A673 (cell line): ENCODE data around the gene FNDC3B. TPM values are rescaled to one million over a fixed set of nuclear protein-coding genes. Genes with fewer than 3 reads are reported as not detected.
"Not testable (repeated sequence)": the region's sequence is repeated elsewhere in the genome, so short reads cannot be mapped to it uniquely, and the experiment has no call there.

Experiments
- BruUV-seq: library from RNA; stranded (reverse); fragments of 400-500 nt; replicated peaks from 2 replicates; lab custom pipeline; 2021; lab: Mats Ljungman, UMichigan
- CTCF ChIA-PET: fragments of 300-600 bp; sonication (Branson Sonifier 250); formaldehyde crosslinking; loops from one replicate; lab custom pipeline; 2022; ENCODE audit warnings: antibody characterized with exemption; lab: Charles Lee
- POLR2A ChIA-PET: fragments of 300-600 bp; sonication (Branson Sonifier 250); formaldehyde crosslinking; loops from one replicate; lab custom pipeline; 2022; ENCODE audit warnings: antibody characterized with exemption; ENCODE audit not compliant: low non-redundant PET; lab: Charles Lee
- DNase-seq: peaks from one replicate; pipeline ENCODE4 v3.0.0-alpha.2; 2015; ENCODE audit warnings: low spot score
- H3K27ac ChIP-seq: fragments of 200-600 bp; sonication (generic); 2 replicates; pipeline ENCODE4 v1.5.1; 2016; ENCODE audit warnings: mixed run types, low read depth, mild to moderate bottlenecking, mixed read lengths, antibody characterized with exemption, low read length; ENCODE audit not compliant: poor library complexity, severe bottlenecking
- H3K27me3 ChIP-seq: fragments of 200-600 bp; sonication (generic); replicated peaks from 2 replicates; pipeline ENCODE4 v1.6.1; 2017; ENCODE audit warnings: mixed run types, low read depth, mild to moderate bottlenecking, mixed read lengths, antibody characterized with exemption, low read length; ENCODE audit not compliant: insufficient read depth, poor library complexity
- H3K36me3 ChIP-seq: fragments of 200-600 bp; sonication (generic); 2 replicates; pipeline ENCODE4 v1.6.1; 2016; ENCODE audit warnings: mixed run types, mild to moderate bottlenecking, mixed read lengths, antibody characterized with exemption, low read length; ENCODE audit not compliant: insufficient read depth, poor library complexity, severe bottlenecking
- H3K4me1 ChIP-seq: fragments of 200-600 bp; sonication (generic); 2 replicates; pipeline ENCODE4 v1.6.1; 2017; ENCODE audit warnings: mixed run types, mild to moderate bottlenecking, mixed read lengths, antibody characterized with exemption, low read length; ENCODE audit not compliant: insufficient read depth, poor library complexity, severe bottlenecking
- H3K4me3 ChIP-seq: fragments of 200-600 bp; sonication (generic); 2 replicates; pipeline ENCODE4 v1.5.1; 2016; ENCODE audit warnings: low read depth, mixed run types, mild to moderate bottlenecking, mixed read lengths, low read length; ENCODE audit not compliant: poor library complexity, severe bottlenecking
- H3K9me3 ChIP-seq: fragments of 200-600 bp; sonication (generic); 2 replicates; pipeline ENCODE4 v1.6.1; 2016; ENCODE audit warnings: mixed run types, low read depth, mild to moderate bottlenecking, mixed read lengths, antibody characterized with exemption, low read length; ENCODE audit not compliant: poor library complexity, severe bottlenecking
- EZH2 ChIP-seq: fragments of 200-600 bp; sonication (generic); IDR thresholded peaks from 2 replicates; pipeline ENCODE4 v1.6.1; 2017; ENCODE audit warnings: borderline replicate concordance, low read depth, mild to moderate bottlenecking, mixed read lengths, antibody characterized with exemption, low read length; ENCODE audit not compliant: poor library complexity, severe bottlenecking
- intact Hi-C: fragments of 100-400 bp; cut with micrococcal nuclease; formaldehyde crosslinking; loops from one replicate; pipeline ENCODE4 v1.10.0; 2022; ENCODE audit not compliant: unreplicated experiment
- total RNA-seq: library from RNA; stranded (reverse); gene quantifications from 2 replicates; pipeline ENCODE4 v1.2.3, GENCODE V29; 2021
- TF ChIP-seq, protein P1 (sequence below): fragments of 300-800, 200-600 bp; sonication (generic); conservative IDR thresholded peaks from 2 replicates; pipeline ENCODE4 v1.5.1; 2017; ENCODE audit warnings: low read depth, mild to moderate bottlenecking, antibody characterized with exemption, low read length, moderate library complexity, mixed read lengths

FNDC3B gene
- total RNA-seq, 1 experiment from 2014 or later, result 50.8 TPM

DNA sequence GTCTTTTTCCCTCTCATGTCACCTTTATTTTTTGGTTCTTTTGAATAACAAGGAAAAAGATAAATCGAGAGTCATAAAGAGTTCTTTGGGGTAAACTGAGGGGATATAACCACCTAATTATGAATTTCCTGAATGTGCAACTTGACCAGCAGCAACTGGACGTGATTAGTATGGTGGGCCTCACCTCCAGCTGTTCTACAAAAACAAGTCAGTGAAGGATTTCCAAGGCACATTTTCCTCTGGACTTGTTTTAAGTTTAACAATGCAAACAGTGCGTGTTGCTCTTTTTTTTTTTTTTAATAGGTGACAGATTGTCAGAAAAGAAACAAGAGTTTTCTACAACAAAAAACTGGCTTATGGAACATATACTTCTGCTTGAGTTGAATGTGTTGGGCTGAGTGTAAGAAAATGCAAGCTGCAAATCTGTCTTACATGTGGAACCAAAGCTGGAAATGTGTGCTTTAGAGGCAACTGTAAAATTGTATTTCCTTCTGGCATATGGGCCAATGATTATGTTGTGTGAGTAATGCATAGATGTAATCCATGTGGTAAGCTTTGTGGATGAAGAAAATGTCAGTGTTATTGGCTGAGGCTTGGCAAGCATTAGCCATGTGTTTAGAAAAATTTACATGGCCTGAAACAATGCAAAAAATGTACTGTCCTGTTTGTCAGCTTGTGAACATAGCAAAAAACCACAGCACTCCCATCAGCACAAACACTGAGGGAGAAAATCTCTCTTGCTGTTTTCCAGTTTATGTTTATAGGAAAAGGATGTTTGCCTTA, 44.5 kb upstream of the FNDC3B start:
- ChIA-PET POLR2A (no interaction called here), CTCF (interaction anchor here (0.6 kb wide), 1 partner anchor 470 kb away, joined by 3 read pairs; no protein-coding TSS in a partner anchor)
- Histone ChIP-seq H3K4me1 (no peaks in the 10 kb centered on the region), H3K27me3 (no peaks in the 10 kb centered on the region), H3K36me3 (no peaks in the 10 kb centered on the region), H3K27ac (no peak overlapping the region), H3K4me3 (no peak overlapping the region), H3K9me3 (peaks cover 8% of the 10 kb centered on the region)
- BruUV-seq, result no TSS peak
- no peak for TF ChIP-seq EZH2
- DNase-seq, result no peak
- intact Hi-C loops, result no loop called here

DNA sequence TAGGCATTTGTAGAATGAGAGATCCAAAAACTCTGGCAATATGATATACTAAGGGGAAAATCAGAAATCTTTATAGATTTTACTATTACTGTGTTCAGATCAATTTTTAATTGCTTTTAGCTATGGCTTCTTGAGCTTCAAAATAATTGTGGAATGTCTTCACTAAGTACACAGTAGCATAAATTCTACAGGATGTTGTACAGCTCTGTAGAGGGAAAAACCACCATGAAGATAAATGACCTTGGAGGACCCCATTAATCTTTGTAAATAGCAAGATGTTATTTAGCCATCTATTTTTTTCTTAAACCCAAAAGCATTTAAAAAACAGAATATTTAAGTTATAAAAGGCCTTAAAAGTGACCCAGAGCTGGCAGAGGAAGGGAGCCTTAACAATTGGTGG, 43.9 kb upstream of the FNDC3B start:
- no peaks in the 10 kb centered on the region for H3K36me3 ChIP-seq
- no peaks in the 10 kb centered on the region for H3K4me1 ChIP-seq
- intact Hi-C loops, result no loop called here
- POLR2A ChIA-PET, result no interaction called here
- TF ChIP-seq, protein P1, sequence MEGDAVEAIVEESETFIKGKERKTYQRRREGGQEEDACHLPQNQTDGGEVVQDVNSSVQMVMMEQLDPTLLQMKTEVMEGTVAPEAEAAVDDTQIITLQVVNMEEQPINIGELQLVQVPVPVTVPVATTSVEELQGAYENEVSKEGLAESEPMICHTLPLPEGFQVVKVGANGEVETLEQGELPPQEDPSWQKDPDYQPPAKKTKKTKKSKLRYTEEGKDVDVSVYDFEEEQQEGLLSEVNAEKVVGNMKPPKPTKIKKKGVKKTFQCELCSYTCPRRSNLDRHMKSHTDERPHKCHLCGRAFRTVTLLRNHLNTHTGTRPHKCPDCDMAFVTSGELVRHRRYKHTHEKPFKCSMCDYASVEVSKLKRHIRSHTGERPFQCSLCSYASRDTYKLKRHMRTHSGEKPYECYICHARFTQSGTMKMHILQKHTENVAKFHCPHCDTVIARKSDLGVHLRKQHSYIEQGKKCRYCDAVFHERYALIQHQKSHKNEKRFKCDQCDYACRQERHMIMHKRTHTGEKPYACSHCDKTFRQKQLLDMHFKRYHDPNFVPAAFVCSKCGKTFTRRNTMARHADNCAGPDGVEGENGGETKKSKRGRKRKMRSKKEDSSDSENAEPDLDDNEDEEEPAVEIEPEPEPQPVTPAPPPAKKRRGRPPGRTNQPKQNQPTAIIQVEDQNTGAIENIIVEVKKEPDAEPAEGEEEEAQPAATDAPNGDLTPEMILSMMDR, result no peak
- no peak for TF ChIP-seq EZH2
- no peak overlapping the region for H3K27ac ChIP-seq
- peaks cover 8% of the 10 kb centered on the region for H3K9me3 ChIP-seq
- CTCF ChIA-PET, result interaction anchor here (0.6 kb wide), 1 partner anchor 469 kb away, joined by 3 read pairs; no protein-coding TSS in a partner anchor
- H3K27me3 ChIP-seq, result no peaks in the 10 kb centered on the region
- DNase-seq, result no peak
- BruUV-seq, result no TSS peak
- no peak overlapping the region for H3K4me3 ChIP-seq

DNA sequence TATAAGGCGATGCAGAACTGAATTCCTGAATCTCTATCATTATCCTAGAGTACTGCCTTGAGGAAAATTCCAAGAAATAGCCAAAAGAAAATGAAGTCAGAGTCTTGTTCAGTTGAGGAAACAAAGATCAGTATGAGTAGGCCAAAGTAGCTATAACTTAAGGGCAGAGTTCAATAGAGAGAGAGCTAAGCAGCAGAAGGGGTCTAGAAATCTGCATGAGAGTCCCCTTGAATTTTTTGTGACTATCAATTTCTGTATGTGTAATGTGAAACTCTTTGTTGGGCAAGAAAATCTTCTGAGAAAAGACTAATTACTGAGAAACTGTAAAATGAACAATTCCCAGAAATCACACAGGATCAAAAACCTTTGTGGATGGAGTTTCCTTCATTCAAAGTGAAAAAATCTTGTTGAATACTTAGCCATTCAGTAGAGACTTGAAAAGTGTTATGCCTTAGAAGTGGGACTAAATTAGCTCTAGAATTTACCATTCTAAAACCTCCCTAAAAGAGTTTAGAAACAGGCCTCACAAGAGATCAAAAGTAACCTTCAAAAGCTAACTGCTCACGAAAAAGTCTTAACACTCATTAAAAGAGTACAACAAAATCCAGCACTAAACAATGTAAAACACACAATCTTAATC, 43.1 kb upstream of the FNDC3B start:
- H3K27me3 ChIP-seq, result no peaks in the 10 kb centered on the region
- intact Hi-C loops, result no loop called here
- ChIA-PET POLR2A (no interaction called here), CTCF (no interaction called here)
- H3K27ac ChIP-seq, result no peak overlapping the region
- H3K4me3 ChIP-seq, result no peak overlapping the region
- H3K36me3 ChIP-seq, result no peaks in the 10 kb centered on the region
- H3K4me1 ChIP-seq, result no peaks in the 10 kb centered on the region
- no peak for DNase-seq
- TF ChIP-seq, protein P1, result no peak
- no peak for TF ChIP-seq EZH2
- H3K9me3 ChIP-seq, result peaks cover 8% of the 10 kb centered on the region
- no TSS peak for BruUV-seq

DNA sequence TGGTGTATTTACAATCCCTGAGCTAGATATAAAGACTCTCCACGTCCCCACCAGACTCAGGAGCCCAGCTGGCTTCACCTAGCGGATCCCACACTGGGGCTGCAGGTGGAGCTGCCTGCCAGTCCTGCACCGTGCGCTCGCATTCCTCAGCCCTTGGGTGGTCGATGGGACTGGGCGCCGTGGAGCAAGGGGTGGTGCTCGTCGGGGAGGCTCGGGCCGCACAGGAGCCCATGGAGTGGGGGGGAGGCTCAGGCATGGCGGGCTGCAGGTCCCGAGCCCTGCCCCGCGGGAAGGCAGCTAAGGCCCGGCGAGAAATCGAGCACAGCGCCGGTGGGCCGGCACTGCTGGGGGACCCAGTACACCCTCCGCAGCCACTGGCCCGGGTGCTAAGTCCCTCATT, 40.6 kb upstream of the FNDC3B start:
- H3K27ac ChIP-seq, H3K4me1 ChIP-seq, intact Hi-C loops, POLR2A ChIA-PET, CTCF ChIA-PET, H3K9me3 ChIP-seq, DNase-seq, H3K4me3 ChIP-seq, BruUV-seq, H3K36me3 ChIP-seq, H3K27me3 ChIP-seq: not testable (repeated sequence)

DNA sequence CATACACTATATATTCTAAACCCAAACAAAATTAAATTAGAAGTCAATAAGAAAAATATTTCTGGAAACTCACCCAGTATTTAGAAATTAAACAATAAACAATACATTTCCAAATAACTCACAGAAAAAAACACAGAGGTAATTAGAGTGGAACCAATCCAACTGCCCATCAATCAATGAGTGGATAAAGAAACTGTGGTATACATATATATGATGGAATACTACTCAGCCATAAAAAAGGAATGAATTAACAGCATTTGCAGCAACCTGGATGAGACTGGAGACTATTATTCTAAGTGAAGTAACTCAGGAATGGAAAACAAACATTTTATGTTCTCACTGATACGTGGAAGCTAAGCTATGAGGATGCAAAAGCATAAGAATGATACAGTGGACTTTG, 37.8 kb upstream of the FNDC3B start:
- CTCF ChIA-PET, result not testable (repeated sequence)

More for the DNA sequence above, 37.8 kb upstream of the FNDC3B start:
- POLR2A ChIA-PET, H3K27me3 ChIP-seq, DNase-seq, H3K9me3 ChIP-seq, H3K4me1 ChIP-seq, BruUV-seq, intact Hi-C loops, H3K4me3 ChIP-seq, H3K27ac ChIP-seq, H3K36me3 ChIP-seq: not testable (repeated sequence)
